Adrenal gland (tissue), 5 donors: Measurements from ENCODE around the gene KCND2.

Experiments
- CTCF ChIP-seq, 6 experiments: fragments of 450-650 bp in 4 of 6; fragments of 200-600 bp in 2 of 6; sonication (generic) in 1 of 6; IDR thresholded peaks; 1 replicate in 5 of 6; 2 replicates in 1 of 6; pipeline versions ENCODE4 v1.5.1 to v1.8.0; 2016 to 2021; ENCODE audit warnings: antibody characterized with exemption in 6 of 6, mild to moderate bottlenecking in 2 of 6, moderate library complexity in 1 of 6
- POLR2A ChIP-seq, 2 donors: fragments of 450-650 bp; IDR thresholded peaks; one replicate each; pipeline ENCODE4 v1.6.1; 2017; ENCODE audit warnings: antibody characterized with exemption in 2 of 2, mild to moderate bottlenecking in 2 of 2, moderate library complexity in 1 of 2
- donor health status: DM: no; HTN: no; CAD: no.

GRCh38 chr7:120783273-120783672, 510.3 kb downstream of the KCND2 start:
- TF ChIP-seq CTCF (IDR thresholded peaks at IDR 0.05): no peak
- TF ChIP-seq POLR2A (IDR thresholded peaks at IDR 0.05): no peak
